ENCODE measurements around the gene FCMR. TPM values are rescaled to one million over a fixed set of nuclear protein-coding genes. Genes with fewer than 3 reads are reported as not detected.

Gene FCMR
- total and polyA plus RNA-seq, 9 of the 15 experiments (the other 6 are each of a cell fraction or from before 2014, with no cell fraction given): 0.11 to 0.82 (median 0.20) TPM; not detected in 5

GRCh38 chr1:206941766-206942418 is 20.2 kb upstream of the FCMR start (continued):
- TF ChIP-seq TOE1 (IDR thresholded peaks at IDR 0.05; ENCODE audit: borderline replicate concordance) (no peak), TOE1 (CRISPR knock-in tag; IDR thresholded peaks at IDR 0.05; ENCODE audit: borderline replicate concordance, low read depth) (no peak), RAD51 (IDR thresholded peaks at IDR 0.05; ENCODE audit: borderline replicate concordance, low read depth) (no peak), GATAD2B (IDR thresholded peaks at IDR 0.05; ENCODE audit: borderline replicate concordance) (no peak), OTX1 (CRISPR knock-in tag; IDR thresholded peaks at IDR 0.05) (no peak), ZFP36 (IDR thresholded peaks at IDR 0.05; ENCODE audit: low read depth, low read length, partially characterized antibody) (no peak), GTF3C2 (IDR thresholded peaks at IDR 0.05; ENCODE audit: borderline replicate concordance, extremely low read depth, insufficient read length) (no peak), ZNF655 (CRISPR knock-in tag; IDR thresholded peaks at IDR 0.05) (no peak), TEAD1 (CRISPR knock-in tag; IDR thresholded peaks at IDR 0.05) (no peak), HMG20B (CRISPR knock-in tag; IDR thresholded peaks at IDR 0.05) (no peak), GATA2 (CRISPR knock-in tag; IDR thresholded peaks at IDR 0.05) (no peak), ZNF518B (CRISPR knock-in tag; IDR thresholded peaks at IDR 0.05) (no peak), BRF2 (IDR thresholded peaks at IDR 0.05; ENCODE audit: borderline replicate concordance, insufficient read depth, insufficient read length) (no peak), MYC (IDR thresholded peaks at IDR 0.05; ENCODE audit: low read depth, low read length) (no peak), MYC (CRISPR knock-in tag; IDR thresholded peaks at IDR 0.05; ENCODE audit: borderline replicate concordance, low read depth) (no peak), KLF10 (CRISPR knock-in tag; IDR thresholded peaks at IDR 0.05) (no peak), EP400 (IDR thresholded peaks at IDR 0.05) (no peak)

Data from K562 (cell line).